D721Med (cell line): ENCODE measurements around the gene KCNJ10.

Experiments used
- DNase-seq: peaks from one replicate; pipeline ENCODE4 v3.0.0; 2011; ENCODE audit warnings: low spot score; ENCODE audit not compliant: insufficient read length
- FAIRE-seq: peaks from 2 replicates; lab custom pipeline; 2011; peaks lifted over from hg19 to GRCh38; lab: Jason Lieb, UNC
- CTCF ChIP-seq: IDR thresholded peaks from 2 replicates; pipeline ENCODE4 v1.5.1; 2012; ENCODE audit warnings: mild to moderate bottlenecking, control low read depth; ENCODE audit not compliant: insufficient read depth; ENCODE audit errors: missing control alignments

KCNJ10 gene

GRCh38 chr1:160097911-160098851 lies 28.2 kb upstream of the KCNJ10 start, which contains the start of gene IGSF8:
IGSF8 (minus strand) TSS chr1:160098619; CDS start chr1:160098472, 147 bp downstream.
- no peak for TF ChIP-seq CTCF
- FAIRE-seq (no peak), DNase-seq (peak; percentile 92)

DNA sequence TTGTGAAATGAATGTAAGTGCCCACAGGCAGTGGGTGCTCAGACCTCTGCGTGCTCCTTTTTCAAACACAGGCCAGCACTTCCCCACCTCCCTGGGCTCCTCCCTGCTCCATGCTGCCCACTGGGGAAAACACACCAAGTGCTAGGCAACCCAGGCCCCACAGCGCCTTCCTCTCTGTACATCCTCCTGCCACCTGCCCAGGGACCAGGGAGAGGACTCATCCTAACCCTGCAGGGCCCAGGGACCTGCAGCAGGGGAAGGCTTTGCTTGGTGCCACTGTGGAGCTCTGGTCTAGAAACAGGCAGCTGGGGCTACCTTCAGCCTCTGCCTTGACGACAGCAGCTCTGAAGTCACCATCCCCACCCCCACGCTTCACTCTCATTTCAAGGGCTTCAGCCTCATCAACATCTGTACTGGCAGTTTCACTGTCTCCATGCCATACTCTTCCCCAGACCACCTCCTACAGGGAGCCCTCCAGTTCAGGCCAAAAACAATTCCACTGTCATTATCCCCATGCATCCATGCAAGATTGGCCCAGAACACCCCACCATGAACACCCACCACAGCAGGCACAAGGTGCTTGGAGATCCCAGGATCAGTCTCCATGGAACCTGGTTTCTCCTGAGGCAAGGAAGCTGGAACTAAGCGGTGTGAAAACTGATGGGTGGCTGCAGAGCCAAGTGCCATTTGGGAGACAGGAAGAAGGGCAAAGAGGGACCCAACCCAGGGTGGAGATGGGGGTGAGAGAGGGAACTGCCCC lies 27.4 kb upstream of the KCNJ10 start:
- FAIRE-seq (no peak), DNase-seq (no peak)
- TF ChIP-seq CTCF, result no peak

DNA sequence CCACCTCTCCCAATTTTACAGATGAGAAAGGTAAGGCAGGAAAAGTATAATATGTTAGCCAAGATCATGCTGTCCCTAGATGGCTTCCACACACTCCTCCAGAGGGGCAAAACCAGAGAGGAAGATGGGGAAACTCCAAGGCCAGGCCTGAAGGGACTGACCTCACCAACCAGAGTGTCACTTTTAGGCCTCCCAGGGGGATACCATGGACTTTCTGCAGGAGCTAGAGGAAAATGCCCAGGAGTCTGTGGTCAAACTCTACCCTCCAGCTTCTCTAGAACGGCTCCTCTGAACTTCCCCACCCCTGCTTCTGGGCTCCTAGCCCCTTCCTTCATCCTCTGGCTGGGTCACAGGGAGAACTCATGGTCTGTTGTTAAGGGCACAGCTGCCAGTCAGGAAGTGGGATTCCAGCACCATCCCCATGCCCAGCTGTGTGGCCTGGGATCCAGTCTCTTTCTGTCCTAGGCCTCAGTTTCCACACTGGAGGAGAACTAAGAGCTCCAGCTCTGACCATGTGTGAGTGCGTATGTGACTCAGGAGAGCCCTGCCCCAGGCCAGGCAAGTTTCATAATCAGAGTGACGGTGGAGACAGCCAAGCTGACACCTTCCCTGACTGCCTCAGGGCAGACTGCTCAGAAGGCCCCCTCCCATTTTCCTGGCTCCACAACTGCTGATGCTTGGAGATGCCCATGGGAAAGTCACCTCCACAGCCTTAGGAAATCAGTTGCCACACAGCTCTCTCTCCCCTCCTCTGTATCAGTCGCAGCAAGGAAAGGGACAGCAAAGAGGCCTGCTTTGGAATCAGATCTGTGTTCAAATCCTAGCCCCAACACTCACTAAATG lies 26.5 kb upstream of the KCNJ10 start:
- no peak for FAIRE-seq

GRCh38 chr1:160095382-160096105 lies 25.6 kb upstream of the KCNJ10 start:
- no peak for DNase-seq
- no peak for TF ChIP-seq CTCF
- FAIRE-seq, result no peak

More for the DNA sequence above, 26.5 kb upstream of the KCNJ10 start:
- TF ChIP-seq CTCF, result no peak
- DNase-seq, result no peak

- FAIRE-seq (no peak), DNase-seq (no peak)
- TF ChIP-seq CTCF, result no peak
Observed at GRCh38 chr1:160094806-160095205, 24.8 kb upstream of the KCNJ10 start.

DNA sequence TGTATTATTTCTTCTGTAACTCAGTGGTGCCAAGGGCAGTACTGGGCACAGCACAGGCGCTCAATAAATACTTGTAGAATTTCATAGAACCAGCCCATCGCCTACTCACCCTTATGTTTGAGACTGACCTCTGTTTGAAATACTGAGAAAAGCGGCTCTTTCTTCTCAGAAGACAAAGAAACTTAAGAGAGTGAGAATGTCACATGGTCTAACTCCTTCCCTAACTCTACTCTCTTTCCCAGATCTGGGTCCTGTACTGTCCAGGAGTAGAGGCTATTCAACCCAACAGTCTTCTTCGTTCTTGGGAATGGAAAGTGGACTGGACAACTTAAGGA lies 24.3 kb upstream of the KCNJ10 start:
- DNase-seq, result no peak
- no peak for TF ChIP-seq CTCF
- FAIRE-seq, result no peak
